Right lobe of liver (tissue), 4 donors: ENCODE data around the gene ARGLU1.

ENCODE experiments used
- POLR2A ChIP-seq: fragments of 450-650 bp; IDR thresholded peaks from one replicate; pipeline ENCODE4 v1.6.1; 2017; ENCODE audit warnings: antibody characterized with exemption, mild to moderate bottlenecking
- TF ChIP-seq, protein P1 (sequence below), 4 donors: fragments of 200-600 bp in 3 of 4; fragments of 450-650 bp in 1 of 4; IDR thresholded peaks; one replicate each; pipeline versions ENCODE4 v1.5.1 to v1.8.0; 2016 to 2022; ENCODE audit warnings: antibody characterized with exemption in 4 of 4, mild to moderate bottlenecking in 2 of 4
- donor health status: DM: no; HTN: no; CAD: no.
- donor health status: DM: no; HTN: no; CAD: no.
- donor health status: DM: no; HTN: yes; CAD: no.

DNA sequence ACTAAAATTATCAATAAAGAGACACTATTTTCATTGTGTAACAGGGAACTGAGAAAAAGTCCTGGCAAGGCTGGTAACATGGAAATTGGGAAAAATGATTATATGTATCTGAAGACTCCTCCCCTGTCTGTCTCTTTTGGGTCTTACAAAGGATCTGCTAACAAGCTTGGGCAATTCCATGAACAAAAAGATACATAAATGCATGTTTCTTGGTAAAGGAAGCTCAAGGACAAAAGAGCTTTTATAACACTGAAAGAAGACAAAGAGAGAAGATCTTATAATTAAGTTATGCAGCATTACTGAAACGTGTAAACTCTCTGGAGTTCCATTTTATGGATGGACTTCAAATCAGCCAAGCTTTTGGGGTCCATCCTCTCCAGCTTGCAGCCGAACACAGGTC is 61.7 kb downstream of the ARGLU1 start:
- TF ChIP-seq, protein P1, sequence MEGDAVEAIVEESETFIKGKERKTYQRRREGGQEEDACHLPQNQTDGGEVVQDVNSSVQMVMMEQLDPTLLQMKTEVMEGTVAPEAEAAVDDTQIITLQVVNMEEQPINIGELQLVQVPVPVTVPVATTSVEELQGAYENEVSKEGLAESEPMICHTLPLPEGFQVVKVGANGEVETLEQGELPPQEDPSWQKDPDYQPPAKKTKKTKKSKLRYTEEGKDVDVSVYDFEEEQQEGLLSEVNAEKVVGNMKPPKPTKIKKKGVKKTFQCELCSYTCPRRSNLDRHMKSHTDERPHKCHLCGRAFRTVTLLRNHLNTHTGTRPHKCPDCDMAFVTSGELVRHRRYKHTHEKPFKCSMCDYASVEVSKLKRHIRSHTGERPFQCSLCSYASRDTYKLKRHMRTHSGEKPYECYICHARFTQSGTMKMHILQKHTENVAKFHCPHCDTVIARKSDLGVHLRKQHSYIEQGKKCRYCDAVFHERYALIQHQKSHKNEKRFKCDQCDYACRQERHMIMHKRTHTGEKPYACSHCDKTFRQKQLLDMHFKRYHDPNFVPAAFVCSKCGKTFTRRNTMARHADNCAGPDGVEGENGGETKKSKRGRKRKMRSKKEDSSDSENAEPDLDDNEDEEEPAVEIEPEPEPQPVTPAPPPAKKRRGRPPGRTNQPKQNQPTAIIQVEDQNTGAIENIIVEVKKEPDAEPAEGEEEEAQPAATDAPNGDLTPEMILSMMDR (IDR thresholded peaks at IDR 0.05), result no peak
- no peak for TF ChIP-seq POLR2A
